ENCODE measurements around the gene TMEM198. TPM values are rescaled to one million over a fixed set of nuclear protein-coding genes. Genes with fewer than 3 reads are reported as not detected.

Gene TMEM198
- total RNA-seq, 1 experiment from 2014 or later, result 1.1 TPM

- no TSS peak for BruUV-seq (replicated peaks)
- DNase-seq (no peak), ATAC-seq (no peak)
- Histone ChIP-seq H4K20me1 (ENCODE audit: low read length) (no peaks in the 10 kb centered on the region), H2AFZ (ENCODE audit: low read length) (0 out of 2 replicates have a peak overlapping the region, but pooled peaks have one; percentile 96), H3K4me3 (ENCODE audit: low read length) (peak overlapping the region; percentile 85), H3K27ac (ENCODE audit: low read length) (no peak overlapping the region), H3K27me3 (ENCODE audit: low read length) (no peaks in the 10 kb centered on the region), H3F3A (ENCODE audit: low read length, unreplicated experiment) (no peaks in the 10 kb centered on the region), H3K4me2 (ENCODE audit: low read length) (peak overlapping the region; percentile 95), H3K9ac (ENCODE audit: low read length) (peak overlapping the region; percentile 95), H3K9me3 (ENCODE audit: low read length) (no peaks in the 10 kb centered on the region), H3K79me2 (ENCODE audit: low read length) (peaks cover 16% of the 10 kb centered on the region), H3K4me1 (ENCODE audit: insufficient read depth, low read length) (peaks cover 21% of the 10 kb centered on the region), H3K36me3 (ENCODE audit: low read depth, low read length) (no peaks in the 10 kb centered on the region), H3K9me2 (replicated peaks; ENCODE audit: low read length) (no peaks in the 10 kb centered on the region)
- POLR2A ChIA-PET (ENCODE audit: unreplicated experiment), result interaction anchor here (0.6 kb wide), 1 partner anchor 24 kb away, joined by 3 read pairs; no protein-coding TSS in a partner anchor
- no peak for TF ChIP-seq CTCF (conservative IDR thresholded peaks at IDR 0.05; ENCODE audit: low read depth, low read length)
- CTCF ChIA-PET, result interaction anchor here (0.6 kb wide), 1 partner anchor 12 kb away, joined by 9 read pairs; no protein-coding TSS in a partner anchor
- intact Hi-C loops (cut with micrococcal nuclease), result loop anchor here (5.0 kb wide), 1 partner anchor 112 kb away; the partner anchor contains the start of gene DNPEP
Observed at GRCh38 chr2:219499555-219499954, 44.3 kb upstream of the TMEM198 start.

GRCh38 chr2:219500135-219500534 lies 43.7 kb upstream of the TMEM198 start:
- Histone ChIP-seq H3K27ac (ENCODE audit: low read length) (no peak overlapping the region), H2AFZ (ENCODE audit: low read length) (no peak overlapping the region), H4K20me1 (ENCODE audit: low read length) (no peaks in the 10 kb centered on the region), H3K27me3 (ENCODE audit: low read length) (no peaks in the 10 kb centered on the region), H3F3A (ENCODE audit: low read length, unreplicated experiment) (no peaks in the 10 kb centered on the region), H3K79me2 (ENCODE audit: low read length) (peaks cover 16% of the 10 kb centered on the region), H3K4me1 (ENCODE audit: insufficient read depth, low read length) (peaks cover 21% of the 10 kb centered on the region), H3K9me3 (ENCODE audit: low read length) (no peaks in the 10 kb centered on the region), H3K9ac (ENCODE audit: low read length) (no peak overlapping the region), H3K4me2 (ENCODE audit: low read length) (peak overlapping the region; percentile 95; the same call in 1 of the 2 replicates), H3K4me3 (ENCODE audit: low read length) (0 out of 2 replicates have a peak overlapping the region, but pooled peaks have one; percentile 85), H3K36me3 (ENCODE audit: low read depth, low read length) (no peaks in the 10 kb centered on the region), H3K9me2 (replicated peaks; ENCODE audit: low read length) (no peaks in the 10 kb centered on the region)
- POLR2A ChIA-PET (ENCODE audit: unreplicated experiment), result interaction anchor here (0.6 kb wide), 1 partner anchor 24 kb away, joined by 3 read pairs; no protein-coding TSS in a partner anchor
- TF ChIP-seq EZH2 (IDR thresholded peaks at IDR 0.05; ENCODE audit: low read length, unreplicated experiment) (no peak), EZH2phosphoT487 (IDR thresholded peaks at IDR 0.05; ENCODE audit: borderline replicate concordance, low read length) (no peak), CTCF (conservative IDR thresholded peaks at IDR 0.05; ENCODE audit: low read depth, low read length) (peak; percentile 50)
- ATAC-seq (no peak), DNase-seq (peak; percentile 24)
- BruUV-seq (replicated peaks), result no TSS peak
- CTCF ChIA-PET, result interaction anchor here (0.6 kb wide), 1 partner anchor 11 kb away, joined by 9 read pairs; no protein-coding TSS in a partner anchor
- intact Hi-C loops (cut with micrococcal nuclease), result loop anchor here (2.0 kb wide), 1 partner anchor 41 kb away; no protein-coding TSS in a partner anchor

GRCh38 chr2:219501849-219502248 lies 42.0 kb upstream of the TMEM198 start:
- DNase-seq (no peak), ATAC-seq (no peak)
- Histone ChIP-seq H3F3A (ENCODE audit: low read length, unreplicated experiment) (no peaks in the 10 kb centered on the region), H3K36me3 (ENCODE audit: low read depth, low read length) (no peaks in the 10 kb centered on the region), H3K9me3 (ENCODE audit: low read length) (no peaks in the 10 kb centered on the region), H3K9ac (ENCODE audit: low read length) (no peak overlapping the region), H3K79me2 (ENCODE audit: low read length) (peaks cover 16% of the 10 kb centered on the region), H2AFZ (ENCODE audit: low read length) (no peak overlapping the region), H4K20me1 (ENCODE audit: low read length) (no peaks in the 10 kb centered on the region), H3K4me2 (ENCODE audit: low read length) (no peak overlapping the region), H3K27me3 (ENCODE audit: low read length) (no peaks in the 10 kb centered on the region), H3K27ac (ENCODE audit: low read length) (no peak overlapping the region), H3K4me1 (ENCODE audit: insufficient read depth, low read length) (peaks cover 21% of the 10 kb centered on the region), H3K4me3 (ENCODE audit: low read length) (no peak overlapping the region), H3K9me2 (replicated peaks; ENCODE audit: low read length) (no peaks in the 10 kb centered on the region)
- intact Hi-C loops (cut with micrococcal nuclease), result loop anchor here (2.0 kb wide), 1 partner anchor 43 kb away; no protein-coding TSS in a partner anchor
- POLR2A ChIA-PET (ENCODE audit: unreplicated experiment), result no interaction called here
- CTCF ChIA-PET, result no interaction called here
- BruUV-seq (replicated peaks), result no TSS peak
- no peak for TF ChIP-seq EZH2phosphoT487 (IDR thresholded peaks at IDR 0.05; ENCODE audit: borderline replicate concordance, low read length)

All from PC-3 (cell line).